ENCODE results near the gene PREX1. TPM values are rescaled to one million over a fixed set of nuclear protein-coding genes. Genes with fewer than 3 reads are reported as not detected.

PREX1 gene
- total and polyA plus RNA-seq, 3 donors from 2014 or later, result 18.0 to 36.5 (median 27.1) TPM

GRCh38 chr20:48631114-48632016, 196.4 kb downstream of the PREX1 start:
- WGBS, 2 donors, result 92% methylated on average over 16 of the region's 16 CpGs
- Histone ChIP-seq H3K27me3 (no peaks in the 10 kb centered on the region), H3K36me3 (ENCODE audit: low read depth, missing control alignments) (no peaks in the 10 kb centered on the region), H3K4me1 (no peaks in the 10 kb centered on the region), H3K27ac (no peak overlapping the region), H3K9me3 (no peaks in the 10 kb centered on the region), H3K4me3 (no peak overlapping the region)
- DNase-seq, result no peak
- intact Hi-C loops (cut with DNase I; ENCODE audit: low total_unique reads), result no loop called here
- TF ChIP-seq CTCF (IDR thresholded peaks at IDR 0.05) (no peak), POLR2A (IDR thresholded peaks at IDR 0.05) (no peak)

GRCh38 chr20:48630342-48631075, 197.3 kb downstream of the PREX1 start:
- intact Hi-C loops (cut with DNase I; ENCODE audit: low total_unique reads), result no loop called here
- DNase-seq, result no peak
- Histone ChIP-seq H3K4me1 (no peaks in the 10 kb centered on the region), H3K9me3 (no peaks in the 10 kb centered on the region), H3K36me3 (ENCODE audit: low read depth, missing control alignments) (no peaks in the 10 kb centered on the region), H3K4me3 (no peak overlapping the region), H3K27me3 (no peaks in the 10 kb centered on the region), H3K27ac (no peak overlapping the region)
- 91 to 93% methylated on average over 17 to 18 of the region's 18 CpGs for WGBS, 2 donors
- TF ChIP-seq CTCF (IDR thresholded peaks at IDR 0.05) (no peak), POLR2A (IDR thresholded peaks at IDR 0.05) (no peak)

GRCh38 chr20:48629960-48630315, 197.9 kb downstream of the PREX1 start:
- intact Hi-C loops (cut with DNase I; ENCODE audit: low total_unique reads), result no loop called here
- no peaks in the 10 kb centered on the region for H3K27me3 ChIP-seq
- no peak for DNase-seq
- 86 to 88% methylated on average over 9 of the region's 9 CpGs for WGBS, 2 donors
- TF ChIP-seq POLR2A (IDR thresholded peaks at IDR 0.05) (no peak), CTCF (IDR thresholded peaks at IDR 0.05) (no peak)
- H3K27ac ChIP-seq, result no peak overlapping the region
- no peaks in the 10 kb centered on the region for H3K4me1 ChIP-seq
- no peak overlapping the region for H3K4me3 ChIP-seq
- no peaks in the 10 kb centered on the region for H3K36me3 ChIP-seq (ENCODE audit: low read depth, missing control alignments)
- H3K9me3 ChIP-seq, result no peaks in the 10 kb centered on the region

- no peaks in the 10 kb centered on the region for H3K9me3 ChIP-seq
- H3K4me1 ChIP-seq, result no peaks in the 10 kb centered on the region
- 92% methylated on average over 14 to 15 of the region's 15 CpGs for WGBS, 2 donors
- no peak for TF ChIP-seq POLR2A (IDR thresholded peaks at IDR 0.05)
- no peak for TF ChIP-seq CTCF (IDR thresholded peaks at IDR 0.05)
- H3K27me3 ChIP-seq, result no peaks in the 10 kb centered on the region
- H3K27ac ChIP-seq, result no peak overlapping the region
- no peak for DNase-seq
- intact Hi-C loops (cut with DNase I; ENCODE audit: low total_unique reads), result no loop called here
- H3K36me3 ChIP-seq (ENCODE audit: low read depth, missing control alignments), result no peaks in the 10 kb centered on the region
- H3K4me3 ChIP-seq, result no peak overlapping the region
Observed at GRCh38 chr20:48629069-48629959, 198.5 kb downstream of the PREX1 start.
